ENCODE data around the gene LSAMP.

DNA sequence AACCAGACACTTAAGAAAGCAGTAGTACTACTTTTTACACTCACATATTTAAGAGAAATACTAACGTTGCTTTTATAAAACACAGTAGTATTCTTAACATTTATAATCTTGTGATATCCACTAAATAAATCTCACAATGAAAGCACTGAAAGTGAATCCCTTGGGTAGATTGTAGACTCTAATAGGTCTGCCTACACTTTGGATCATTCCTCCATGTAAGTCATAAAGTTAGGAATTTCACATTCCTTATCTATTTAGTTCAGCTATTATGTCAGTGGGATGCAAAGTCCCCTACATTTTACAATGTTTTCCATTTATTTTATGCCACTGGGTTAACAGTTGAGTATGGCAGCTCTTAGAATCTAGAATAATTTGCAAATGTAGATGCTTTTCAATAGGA, 330.7 kb downstream of the LSAMP start:
- TF ChIP-seq ZNF155 (tag by site-specific recombination; IDR thresholded peaks at IDR 0.05): no peak
- TF ChIP-seq, protein P1, sequence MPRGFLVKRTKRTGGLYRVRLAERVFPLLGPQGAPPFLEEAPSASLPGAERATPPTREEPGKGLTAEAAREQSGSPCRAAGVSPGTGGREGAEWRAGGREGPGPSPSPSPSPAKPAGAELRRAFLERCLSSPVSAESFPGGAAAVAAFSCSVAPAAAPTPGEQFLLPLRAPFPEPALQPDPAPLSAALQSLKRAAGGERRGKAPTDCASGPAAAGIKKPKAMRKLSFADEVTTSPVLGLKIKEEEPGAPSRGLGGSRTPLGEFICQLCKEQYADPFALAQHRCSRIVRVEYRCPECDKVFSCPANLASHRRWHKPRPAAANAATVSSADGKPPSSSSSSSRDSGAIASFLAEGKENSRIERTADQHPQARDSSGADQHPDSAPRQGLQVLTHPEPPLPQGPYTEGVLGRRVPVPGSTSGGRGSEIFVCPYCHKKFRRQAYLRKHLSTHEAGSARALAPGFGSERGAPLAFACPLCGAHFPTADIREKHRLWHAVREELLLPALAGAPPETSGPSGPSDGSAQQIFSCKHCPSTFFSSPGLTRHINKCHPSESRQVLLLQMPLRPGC (tag by site-specific recombination; IDR thresholded peaks at IDR 0.05): no peak
- TF ChIP-seq, protein P2, sequence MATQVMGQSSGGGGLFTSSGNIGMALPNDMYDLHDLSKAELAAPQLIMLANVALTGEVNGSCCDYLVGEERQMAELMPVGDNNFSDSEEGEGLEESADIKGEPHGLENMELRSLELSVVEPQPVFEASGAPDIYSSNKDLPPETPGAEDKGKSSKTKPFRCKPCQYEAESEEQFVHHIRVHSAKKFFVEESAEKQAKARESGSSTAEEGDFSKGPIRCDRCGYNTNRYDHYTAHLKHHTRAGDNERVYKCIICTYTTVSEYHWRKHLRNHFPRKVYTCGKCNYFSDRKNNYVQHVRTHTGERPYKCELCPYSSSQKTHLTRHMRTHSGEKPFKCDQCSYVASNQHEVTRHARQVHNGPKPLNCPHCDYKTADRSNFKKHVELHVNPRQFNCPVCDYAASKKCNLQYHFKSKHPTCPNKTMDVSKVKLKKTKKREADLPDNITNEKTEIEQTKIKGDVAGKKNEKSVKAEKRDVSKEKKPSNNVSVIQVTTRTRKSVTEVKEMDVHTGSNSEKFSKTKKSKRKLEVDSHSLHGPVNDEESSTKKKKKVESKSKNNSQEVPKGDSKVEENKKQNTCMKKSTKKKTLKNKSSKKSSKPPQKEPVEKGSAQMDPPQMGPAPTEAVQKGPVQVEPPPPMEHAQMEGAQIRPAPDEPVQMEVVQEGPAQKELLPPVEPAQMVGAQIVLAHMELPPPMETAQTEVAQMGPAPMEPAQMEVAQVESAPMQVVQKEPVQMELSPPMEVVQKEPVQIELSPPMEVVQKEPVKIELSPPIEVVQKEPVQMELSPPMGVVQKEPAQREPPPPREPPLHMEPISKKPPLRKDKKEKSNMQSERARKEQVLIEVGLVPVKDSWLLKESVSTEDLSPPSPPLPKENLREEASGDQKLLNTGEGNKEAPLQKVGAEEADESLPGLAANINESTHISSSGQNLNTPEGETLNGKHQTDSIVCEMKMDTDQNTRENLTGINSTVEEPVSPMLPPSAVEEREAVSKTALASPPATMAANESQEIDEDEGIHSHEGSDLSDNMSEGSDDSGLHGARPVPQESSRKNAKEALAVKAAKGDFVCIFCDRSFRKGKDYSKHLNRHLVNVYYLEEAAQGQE (tag by site-specific recombination; IDR thresholded peaks at IDR 0.05): no peak
- no peak for TF ChIP-seq YY1 (tag by site-specific recombination; IDR thresholded peaks at IDR 0.05)
- TF ChIP-seq, protein P3, sequence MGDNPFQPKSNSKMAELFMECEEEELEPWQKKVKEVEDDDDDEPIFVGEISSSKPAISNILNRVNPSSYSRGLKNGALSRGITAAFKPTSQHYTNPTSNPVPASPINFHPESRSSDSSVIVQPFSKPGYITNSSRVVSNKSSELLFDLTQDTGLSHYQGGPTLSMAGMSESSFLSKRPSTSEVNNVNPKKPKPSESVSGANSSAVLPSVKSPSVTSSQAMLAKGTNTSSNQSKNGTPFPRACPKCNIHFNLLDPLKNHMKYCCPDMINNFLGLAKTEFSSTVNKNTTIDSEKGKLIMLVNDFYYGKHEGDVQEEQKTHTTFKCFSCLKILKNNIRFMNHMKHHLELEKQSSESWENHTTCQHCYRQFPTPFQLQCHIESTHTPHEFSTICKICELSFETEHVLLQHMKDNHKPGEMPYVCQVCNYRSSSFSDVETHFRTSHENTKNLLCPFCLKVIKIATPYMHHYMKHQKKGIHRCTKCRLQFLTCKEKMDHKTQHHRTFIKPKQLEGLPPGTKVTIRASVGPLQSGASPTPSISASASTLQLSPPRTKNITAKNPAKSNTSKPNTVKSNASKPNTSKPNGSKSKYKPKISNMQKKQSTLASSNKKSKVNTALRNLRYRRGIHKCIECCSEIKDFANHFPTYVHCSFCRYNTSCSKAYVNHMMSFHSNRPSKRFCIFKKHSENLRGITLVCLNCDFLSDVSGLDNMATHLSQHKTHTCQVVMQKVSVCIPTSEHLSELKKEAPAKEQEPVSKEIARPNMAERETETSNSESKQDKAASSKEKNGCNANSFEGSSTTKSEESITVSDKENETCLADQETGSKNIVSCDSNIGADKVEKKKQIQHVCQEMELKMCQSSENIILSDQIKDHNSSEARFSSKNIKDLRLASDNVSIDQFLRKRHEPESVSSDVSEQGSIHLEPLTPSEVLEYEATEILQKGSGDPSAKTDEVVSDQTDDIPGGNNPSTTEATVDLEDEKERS (tag by site-specific recombination; IDR thresholded peaks at IDR 0.05): no peak
- TF ChIP-seq, protein P4, sequence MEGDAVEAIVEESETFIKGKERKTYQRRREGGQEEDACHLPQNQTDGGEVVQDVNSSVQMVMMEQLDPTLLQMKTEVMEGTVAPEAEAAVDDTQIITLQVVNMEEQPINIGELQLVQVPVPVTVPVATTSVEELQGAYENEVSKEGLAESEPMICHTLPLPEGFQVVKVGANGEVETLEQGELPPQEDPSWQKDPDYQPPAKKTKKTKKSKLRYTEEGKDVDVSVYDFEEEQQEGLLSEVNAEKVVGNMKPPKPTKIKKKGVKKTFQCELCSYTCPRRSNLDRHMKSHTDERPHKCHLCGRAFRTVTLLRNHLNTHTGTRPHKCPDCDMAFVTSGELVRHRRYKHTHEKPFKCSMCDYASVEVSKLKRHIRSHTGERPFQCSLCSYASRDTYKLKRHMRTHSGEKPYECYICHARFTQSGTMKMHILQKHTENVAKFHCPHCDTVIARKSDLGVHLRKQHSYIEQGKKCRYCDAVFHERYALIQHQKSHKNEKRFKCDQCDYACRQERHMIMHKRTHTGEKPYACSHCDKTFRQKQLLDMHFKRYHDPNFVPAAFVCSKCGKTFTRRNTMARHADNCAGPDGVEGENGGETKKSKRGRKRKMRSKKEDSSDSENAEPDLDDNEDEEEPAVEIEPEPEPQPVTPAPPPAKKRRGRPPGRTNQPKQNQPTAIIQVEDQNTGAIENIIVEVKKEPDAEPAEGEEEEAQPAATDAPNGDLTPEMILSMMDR (tag by site-specific recombination; IDR thresholded peaks at IDR 0.05): no peak
- TF ChIP-seq ZNF776 (tag by site-specific recombination; IDR thresholded peaks at IDR 0.05; ENCODE audit: borderline replicate concordance): no peak
- TF ChIP-seq RBAK (tag by site-specific recombination; IDR thresholded peaks at IDR 0.05): no peak
- TF ChIP-seq ZSCAN30 (tag by site-specific recombination; IDR thresholded peaks at IDR 0.05): no peak
- TF ChIP-seq REPIN1 (tag by site-specific recombination; IDR thresholded peaks at IDR 0.05; ENCODE audit: low read depth): no peak
- TF ChIP-seq ZEB2 (tag by site-specific recombination; IDR thresholded peaks at IDR 0.05): no peak
- TF ChIP-seq ZNF274 (IDR thresholded peaks at IDR 0.05; ENCODE audit: low read length): no peak
- no peak for TF ChIP-seq ZNF274 (tag by site-specific recombination; IDR thresholded peaks at IDR 0.05; ENCODE audit: borderline replicate concordance)
